ENCODE data around the gene RASL12.
A peak's percentile ranks its signal among the peaks of the same experiment; 100 is the strongest.

DNA sequence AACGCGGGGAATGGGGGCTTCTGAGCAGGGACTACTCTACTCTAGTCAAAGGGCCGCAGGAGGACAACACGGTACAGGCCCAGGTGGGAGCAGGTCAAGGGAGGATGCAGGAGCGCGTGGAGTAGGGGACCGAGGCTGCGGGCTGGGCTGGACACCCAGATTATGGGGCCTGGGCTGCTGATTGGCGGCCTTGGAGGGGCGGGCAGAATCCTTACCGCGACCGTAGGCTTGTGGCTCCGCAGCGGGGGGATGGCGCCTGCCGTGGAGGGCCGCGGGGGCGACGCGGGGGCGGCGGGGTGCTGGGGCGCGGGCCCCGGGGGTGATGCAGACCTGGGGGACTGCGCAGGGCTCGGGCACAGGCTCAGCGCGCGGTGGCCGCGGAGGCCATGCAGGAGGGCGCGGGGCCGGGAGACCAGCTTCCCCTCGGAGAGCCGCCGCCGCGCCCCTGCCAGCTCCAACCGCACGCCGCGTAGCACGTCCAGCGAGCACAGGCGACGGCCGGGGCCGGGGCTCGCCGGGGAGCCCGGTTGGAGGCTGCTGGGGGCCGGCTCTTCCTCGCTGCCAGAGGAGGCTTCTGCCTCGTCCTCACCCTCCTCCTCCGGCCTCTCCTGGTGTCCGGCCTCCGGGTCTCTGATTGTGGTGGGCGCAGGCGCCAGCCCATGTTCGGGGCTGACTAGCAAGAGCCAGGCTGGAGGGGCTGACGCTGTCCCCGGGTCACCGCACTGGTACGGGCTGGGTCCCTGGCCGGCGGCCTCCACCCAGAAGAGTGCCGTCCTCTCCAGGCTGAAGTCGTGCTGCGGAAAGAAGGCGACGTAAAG is 34.3 kb upstream of the RASL12 start:
- TF ChIP-seq, protein P1, sequence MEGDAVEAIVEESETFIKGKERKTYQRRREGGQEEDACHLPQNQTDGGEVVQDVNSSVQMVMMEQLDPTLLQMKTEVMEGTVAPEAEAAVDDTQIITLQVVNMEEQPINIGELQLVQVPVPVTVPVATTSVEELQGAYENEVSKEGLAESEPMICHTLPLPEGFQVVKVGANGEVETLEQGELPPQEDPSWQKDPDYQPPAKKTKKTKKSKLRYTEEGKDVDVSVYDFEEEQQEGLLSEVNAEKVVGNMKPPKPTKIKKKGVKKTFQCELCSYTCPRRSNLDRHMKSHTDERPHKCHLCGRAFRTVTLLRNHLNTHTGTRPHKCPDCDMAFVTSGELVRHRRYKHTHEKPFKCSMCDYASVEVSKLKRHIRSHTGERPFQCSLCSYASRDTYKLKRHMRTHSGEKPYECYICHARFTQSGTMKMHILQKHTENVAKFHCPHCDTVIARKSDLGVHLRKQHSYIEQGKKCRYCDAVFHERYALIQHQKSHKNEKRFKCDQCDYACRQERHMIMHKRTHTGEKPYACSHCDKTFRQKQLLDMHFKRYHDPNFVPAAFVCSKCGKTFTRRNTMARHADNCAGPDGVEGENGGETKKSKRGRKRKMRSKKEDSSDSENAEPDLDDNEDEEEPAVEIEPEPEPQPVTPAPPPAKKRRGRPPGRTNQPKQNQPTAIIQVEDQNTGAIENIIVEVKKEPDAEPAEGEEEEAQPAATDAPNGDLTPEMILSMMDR (IDR thresholded peaks at IDR 0.05 in 8 of 11, conservative IDR thresholded peaks at IDR 0.05 in 3 of 11) = peak in 2 of 11 experiments; percentile 24 to 32
- TF ChIP-seq POLR2A (IDR thresholded peaks at IDR 0.05) (no peak), POLR2AphosphoS5 (IDR thresholded peaks at IDR 0.05) (no peak)

Data from spleen (tissue), 7 donors.